RWPE1 (cell line): Measurements from ENCODE around the gene BLOC1S3.

Experiments
- CTCF ChIA-PET: fragments of 350-600 bp; sonication (Branson Sonifier 250); formaldehyde crosslinking; extraction: SDS; loops from one replicate; lab custom pipeline; 2021; lab: Yijun Ruan, JAX
- POLR2A ChIA-PET: fragments of 400-600 bp; formaldehyde crosslinking; extraction: SDS; loops from one replicate; lab custom pipeline; 2020; ENCODE audit warnings: antibody characterized with exemption; ENCODE audit not compliant: low non-redundant PET; lab: Yijun Ruan, JAX
- DNase-seq: peaks from one replicate; pipeline ENCODE4 v3.0.0; 2012; ENCODE audit warnings: low spot score
- H3K27ac ChIP-seq: fragments of 450-650 bp; 2 replicates; pipeline ENCODE4 v1.5.1; 2017
- TF ChIP-seq, protein P1 (sequence below): fragments of 450-650 bp; conservative IDR thresholded peaks from 2 replicates; pipeline ENCODE4 v1.5.1; 2017; ENCODE audit warnings: low read depth, mild to moderate bottlenecking

The BLOC1S3 gene

DNA sequence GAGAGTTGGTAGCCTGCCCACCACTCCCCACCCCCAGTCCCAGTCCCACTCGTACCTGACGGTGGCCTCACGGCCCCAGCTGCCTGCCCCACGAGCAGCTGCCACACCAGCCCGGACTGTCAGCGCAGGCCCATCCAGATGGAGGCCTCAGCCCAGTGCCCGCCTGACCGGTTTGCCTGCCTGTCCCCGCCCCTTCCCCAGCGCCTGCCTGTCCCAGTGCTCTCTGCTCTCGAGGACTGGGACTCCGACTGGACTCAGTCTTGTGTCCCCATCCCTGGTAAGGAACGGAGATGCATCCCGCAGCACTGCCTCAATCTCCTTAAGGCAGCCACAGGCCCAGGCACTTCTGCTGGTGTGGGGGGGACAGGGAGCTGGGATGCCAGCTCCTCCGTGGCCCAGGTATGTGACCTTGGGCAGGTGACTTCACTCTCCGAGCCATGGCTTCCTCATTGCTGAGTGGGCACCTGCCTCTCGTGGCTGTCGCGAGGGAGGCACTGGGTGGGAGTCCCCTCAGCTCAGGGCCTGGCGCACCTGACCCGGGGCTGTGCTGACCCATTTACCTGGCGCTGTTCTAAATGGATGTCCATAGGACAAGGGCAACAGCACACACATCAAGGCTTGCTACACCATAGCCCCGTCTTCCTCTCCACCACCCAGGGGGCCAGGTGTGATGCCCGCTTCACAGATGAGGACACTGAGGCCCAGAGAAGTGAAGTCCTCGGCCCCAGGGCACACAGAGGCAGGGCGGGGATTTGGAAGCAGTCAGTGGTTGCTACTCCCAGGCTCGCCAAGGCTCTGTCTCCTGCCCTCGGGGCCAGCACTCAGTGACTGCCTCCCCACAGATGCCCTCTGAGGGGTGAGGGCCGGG is 17.5 kb upstream of the BLOC1S3 start, which contains the start of gene NKPD1:
NKPD1 (minus strand) TSS at position 113 of the 868 bp plus-strand sequence. CDS start 832 bp downstream, outside the sequence.
- DNase-seq, result no peak
- CTCF ChIA-PET, result interaction anchor here (0.6 to 1.2 kb wide), 5 partner anchors 10 to 1736 kb away, joined by 3 to 6 read pairs (median 3); no protein-coding TSS in a partner anchor
- peak within 1 kb of the TSS; percentile 89 for H3K27ac ChIP-seq
- TF ChIP-seq, protein P1, sequence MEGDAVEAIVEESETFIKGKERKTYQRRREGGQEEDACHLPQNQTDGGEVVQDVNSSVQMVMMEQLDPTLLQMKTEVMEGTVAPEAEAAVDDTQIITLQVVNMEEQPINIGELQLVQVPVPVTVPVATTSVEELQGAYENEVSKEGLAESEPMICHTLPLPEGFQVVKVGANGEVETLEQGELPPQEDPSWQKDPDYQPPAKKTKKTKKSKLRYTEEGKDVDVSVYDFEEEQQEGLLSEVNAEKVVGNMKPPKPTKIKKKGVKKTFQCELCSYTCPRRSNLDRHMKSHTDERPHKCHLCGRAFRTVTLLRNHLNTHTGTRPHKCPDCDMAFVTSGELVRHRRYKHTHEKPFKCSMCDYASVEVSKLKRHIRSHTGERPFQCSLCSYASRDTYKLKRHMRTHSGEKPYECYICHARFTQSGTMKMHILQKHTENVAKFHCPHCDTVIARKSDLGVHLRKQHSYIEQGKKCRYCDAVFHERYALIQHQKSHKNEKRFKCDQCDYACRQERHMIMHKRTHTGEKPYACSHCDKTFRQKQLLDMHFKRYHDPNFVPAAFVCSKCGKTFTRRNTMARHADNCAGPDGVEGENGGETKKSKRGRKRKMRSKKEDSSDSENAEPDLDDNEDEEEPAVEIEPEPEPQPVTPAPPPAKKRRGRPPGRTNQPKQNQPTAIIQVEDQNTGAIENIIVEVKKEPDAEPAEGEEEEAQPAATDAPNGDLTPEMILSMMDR, result no peak
- POLR2A ChIA-PET, result no interaction called here

DNA sequence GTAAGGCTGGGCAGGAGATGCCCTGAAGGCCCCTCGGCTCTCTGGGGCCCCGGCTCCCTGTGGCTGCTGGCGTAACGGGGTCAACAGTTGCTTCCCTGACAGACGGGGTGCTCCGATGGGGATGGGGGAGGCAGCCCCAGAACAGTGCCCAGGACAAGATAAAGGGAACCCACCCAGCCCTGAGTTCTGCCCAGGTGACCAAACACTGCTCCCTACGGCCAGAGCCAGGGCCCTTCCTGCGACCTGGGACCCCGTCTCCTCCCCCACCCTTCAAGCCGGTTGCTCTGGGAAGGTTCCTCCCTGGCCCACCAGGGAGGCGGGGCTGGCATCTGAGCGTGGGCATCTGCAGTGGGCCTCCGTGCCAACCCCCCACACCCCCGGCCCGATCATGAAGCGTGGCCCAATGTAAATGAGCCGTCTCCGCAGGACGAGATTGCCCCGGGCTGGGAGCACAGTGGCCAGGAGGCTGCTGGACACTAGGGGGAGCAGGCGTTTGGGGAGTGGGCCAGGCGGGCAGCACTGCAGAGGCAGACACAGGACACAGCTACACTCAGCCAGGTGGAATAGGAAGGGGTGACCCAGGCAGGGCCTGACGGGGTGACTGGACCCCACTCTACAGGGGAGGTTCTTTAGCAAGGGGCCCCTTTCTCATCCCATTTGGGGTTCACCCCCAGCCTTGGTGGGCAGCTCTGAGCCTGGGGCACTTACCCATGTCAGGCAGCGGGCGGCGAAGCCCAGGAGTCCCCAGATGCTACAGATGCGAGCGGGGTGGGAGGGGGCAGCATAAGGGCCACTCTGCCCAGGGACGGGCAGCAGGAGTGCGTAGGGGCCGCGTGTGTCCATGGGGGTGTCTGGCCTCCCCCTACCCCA is 16.6 kb upstream of the BLOC1S3 start:
- POLR2A ChIA-PET, result no interaction called here
- no peak for DNase-seq
- H3K27ac ChIP-seq, result peak overlapping the region; percentile 89
- CTCF ChIA-PET, result interaction anchor here (0.6 to 0.7 kb wide), 3 partner anchors 15 to 134 kb away, joined by 3 to 4 read pairs (median 3); no protein-coding TSS in a partner anchor
- TF ChIP-seq, protein P1, result no peak

DNA sequence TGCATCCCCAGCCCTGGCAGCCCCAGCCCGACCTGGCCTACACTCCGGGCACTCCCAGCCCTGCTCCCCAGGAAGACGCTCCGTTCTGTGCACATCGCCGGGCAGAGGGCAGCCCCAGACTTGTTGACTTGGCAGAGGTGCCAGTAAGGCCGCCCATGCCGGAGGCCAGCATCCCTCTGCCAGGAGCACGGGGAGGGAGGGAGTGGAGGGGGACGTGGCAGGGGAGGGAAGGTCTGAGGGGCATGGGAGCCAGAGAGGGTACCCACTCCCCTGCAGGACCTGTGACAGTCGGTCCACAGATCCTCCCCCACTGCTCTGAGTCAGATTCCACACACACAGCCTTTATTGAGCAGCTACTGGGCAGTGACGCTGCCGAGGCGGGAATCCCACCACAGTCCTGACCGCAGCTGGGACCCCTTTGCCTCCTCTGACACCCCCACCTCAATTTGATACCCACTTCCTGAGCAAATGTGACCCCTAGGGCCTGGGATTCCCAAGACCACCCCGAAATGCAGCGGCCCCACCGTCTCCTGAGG is 15.9 kb upstream of the BLOC1S3 start:
- no peak for DNase-seq
- CTCF ChIA-PET, result interaction anchor here (0.7 kb wide), 1 partner anchor 16 kb away, joined by 3 read pairs; no protein-coding TSS in a partner anchor
- POLR2A ChIA-PET, result no interaction called here
- H3K27ac ChIP-seq, result peak overlapping the region; percentile 89
- TF ChIP-seq, protein P1, result no peak

DNA sequence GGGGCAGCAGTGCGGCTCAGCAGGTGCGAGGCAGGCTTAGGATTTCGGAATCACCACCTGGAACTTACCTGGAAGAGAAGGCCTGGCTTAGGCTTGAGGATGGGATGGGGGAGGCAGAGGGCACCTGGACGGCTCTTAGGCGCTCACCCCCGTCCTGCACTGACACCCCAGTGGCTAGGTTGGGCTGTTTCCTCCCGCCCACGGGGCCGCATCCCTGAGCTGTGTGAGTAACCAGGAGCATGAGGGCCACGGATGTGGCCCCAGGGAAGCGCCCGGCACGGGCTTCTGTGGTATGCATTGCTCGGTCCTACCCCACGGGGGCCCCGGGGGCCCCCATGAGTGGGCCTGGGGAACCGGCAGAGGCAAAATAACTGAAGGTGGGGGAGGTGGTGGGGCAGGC is 15.4 kb upstream of the BLOC1S3 start:
- TF ChIP-seq, protein P1, result no peak
- ChIA-PET POLR2A (no interaction called here), CTCF (no interaction called here)
- H3K27ac ChIP-seq, result peak overlapping the region; percentile 89
- no peak for DNase-seq

DNA sequence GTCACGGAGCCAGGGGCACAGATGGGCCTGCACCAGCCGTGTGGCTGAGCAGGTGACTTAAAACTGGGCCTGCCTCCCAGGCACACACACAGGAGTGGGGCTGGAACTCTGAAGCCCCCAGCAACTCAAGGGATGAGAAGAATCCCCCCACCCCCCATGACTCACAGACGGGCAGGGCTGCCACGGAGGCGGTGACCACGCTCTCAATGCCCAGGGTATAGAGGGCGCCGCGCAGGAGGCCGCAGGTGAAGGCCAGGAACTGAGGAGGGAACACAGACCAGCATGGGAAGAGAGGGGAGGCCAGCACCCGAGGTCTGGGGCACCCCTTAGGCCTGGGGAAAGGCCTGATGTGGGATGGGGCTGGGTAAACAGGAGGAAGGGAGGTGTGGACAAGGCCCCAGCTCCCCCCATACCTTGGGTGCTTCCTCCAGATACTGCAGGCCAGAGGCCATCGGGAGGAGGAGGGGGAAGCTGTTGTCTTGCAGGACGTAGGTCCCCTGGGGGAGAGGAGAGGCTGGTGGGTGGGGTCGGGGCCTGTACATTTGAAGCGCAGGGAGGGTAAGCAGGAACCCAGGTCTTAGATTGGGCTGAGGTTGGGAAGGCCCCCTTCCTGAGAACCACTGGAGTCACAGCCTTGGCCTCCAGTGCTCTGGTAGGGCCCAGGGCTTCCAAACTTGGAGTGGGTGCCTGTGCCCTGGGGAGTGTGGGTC is 14.7 kb upstream of the BLOC1S3 start:
- no peak for DNase-seq
- TF ChIP-seq, protein P1, result no peak
- ChIA-PET CTCF (no interaction called here), POLR2A (interaction anchor here (1.4 kb wide), 1 partner anchor 14 kb away, joined by 3 read pairs; the partner anchor contains the start of gene TRAPPC6A)
- peak overlapping the region; percentile 89 for H3K27ac ChIP-seq
